Activated T-cell treated with anti-CD3 and anti-CD28 coated beads, Interleukin-2, amount 50 U/mL, for 48 hours (primary cell): ENCODE data around the gene LRRFIP1.
"Not testable (repeated sequence)": the region's sequence is repeated elsewhere in the genome, so short reads cannot be mapped to it uniquely, and the experiment has no call there.

Experiments
- DNase-seq, 2 experiments: peaks; one replicate each; pipeline ENCODE4 v3.0.0-alpha.2; 2020

Gene LRRFIP1

GRCh38 chr2:237627441-237628246 lies at the start of gene LRRFIP1:
Gene LRRFIP1 (plus strand): TSS chr2:237627587. CDS start chr2:237627645, 58 bp downstream.
- DNase-seq: peak in 1 of 2 experiments; percentile 37

GRCh38 chr2:237577956-237578870 lies 49.2 kb upstream of the LRRFIP1 start:
- DNase-seq: no peak

- DNase-seq: no peak
Observed at GRCh38 chr2:237581326-237581725, 46.1 kb upstream of the LRRFIP1 start.

GRCh38 chr2:237581751-237582746 lies 45.3 kb upstream of the LRRFIP1 start:
- peak; percentile 56 to 68 for DNase-seq

GRCh38 chr2:237583385-237584295 lies 43.7 kb upstream of the LRRFIP1 start:
- DNase-seq: no peak

- DNase-seq: no peak
Observed at GRCh38 chr2:237585590-237586221, 41.7 kb upstream of the LRRFIP1 start.

GRCh38 chr2:237588044-237588696 lies 39.2 kb upstream of the LRRFIP1 start:
- DNase-seq: no peak

- no peak for DNase-seq
Observed at GRCh38 chr2:237590272-237591140, 36.9 kb upstream of the LRRFIP1 start, which contains the start of gene RAB17. Gene RAB17 (minus strand): TSS chr2:237590734. CDS start chr2:237586154, 4,580 bp downstream.

- DNase-seq: peak in 1 of 2 experiments; percentile 32
Observed at GRCh38 chr2:237591141-237591881, 36.1 kb upstream of the LRRFIP1 start.

GRCh38 chr2:237592425-237592980 lies 34.9 kb upstream of the LRRFIP1 start:
- DNase-seq: no peak

- DNase-seq: no peak
Observed at GRCh38 chr2:237593036-237593435, 34.4 kb upstream of the LRRFIP1 start.

- DNase-seq: no peak
Observed at GRCh38 chr2:237593596-237594320, 33.6 kb upstream of the LRRFIP1 start.

- no peak for DNase-seq
Observed at GRCh38 chr2:237594514-237594871, 32.9 kb upstream of the LRRFIP1 start.

- DNase-seq: not testable (repeated sequence)
Observed at GRCh38 chr2:237595829-237596519, 31.4 kb upstream of the LRRFIP1 start.

GRCh38 chr2:237596520-237597195 lies 30.7 kb upstream of the LRRFIP1 start:
- DNase-seq: no peak
